Panc1 (cell line): ENCODE data around the gene MPPED1.

Source experiments
- POLR2AphosphoS5 ChIP-seq: IDR thresholded peaks from 2 replicates; pipeline ENCODE4 v1.6.1; 2012; ENCODE audit warnings: mild to moderate bottlenecking, low read depth, low read length, moderate library complexity
- TF ChIP-seq, protein P1 (sequence below): fragments of 450-650 bp; IDR thresholded peaks from 2 replicates; pipeline ENCODE4 v1.5.1; 2017; ENCODE audit warnings: mild to moderate bottlenecking
- TF ChIP-seq, protein P2 (sequence below), 2 experiments: IDR thresholded peaks; 2 replicates each; pipeline ENCODE4 v1.6.1; 2011 to 2012; ENCODE audit warnings: low read depth in 2 of 2, control low read depth in 1 of 2, low read length in 1 of 2, mild to moderate bottlenecking in 1 of 2, moderate library complexity in 1 of 2; ENCODE audit not compliant: insufficient read depth in 1 of 2

DNA sequence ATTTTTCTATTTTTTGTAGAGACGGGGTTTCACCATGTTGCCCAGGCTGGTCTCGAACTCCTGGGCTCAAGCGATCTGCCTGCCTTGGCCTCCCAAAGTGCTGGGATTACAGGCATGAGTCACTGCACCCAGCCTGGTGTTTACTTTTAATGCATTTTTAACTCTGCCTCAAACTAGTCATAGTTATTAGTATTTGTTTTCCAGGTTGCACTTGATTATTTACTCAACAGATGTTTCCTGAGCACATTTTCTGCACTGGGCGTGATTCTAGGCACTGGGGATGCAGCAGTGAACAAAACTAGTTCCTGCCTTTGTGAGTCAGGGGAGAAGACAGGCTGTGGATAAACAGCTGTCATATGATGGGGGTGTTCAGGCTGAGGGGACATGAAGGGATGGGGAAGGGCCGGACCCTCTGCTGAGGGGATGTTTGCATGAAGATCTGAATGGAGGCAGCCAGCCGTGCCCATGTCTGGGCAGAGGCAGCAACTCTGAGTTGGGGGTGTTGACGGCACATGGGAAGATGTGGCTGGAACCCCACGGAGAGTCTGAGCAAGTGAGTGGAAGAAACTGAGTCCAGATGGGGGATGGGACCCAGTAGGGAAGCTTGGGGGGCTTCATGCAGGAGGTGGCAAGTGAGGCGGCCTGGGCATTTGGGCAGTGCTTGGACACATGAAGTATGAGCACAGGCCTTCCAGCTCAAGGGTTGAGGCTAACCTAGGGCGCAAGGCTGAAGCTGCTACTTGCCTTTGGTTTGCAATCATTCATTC lies 34.4 kb downstream of the MPPED1 start:
- TF ChIP-seq, protein P1, sequence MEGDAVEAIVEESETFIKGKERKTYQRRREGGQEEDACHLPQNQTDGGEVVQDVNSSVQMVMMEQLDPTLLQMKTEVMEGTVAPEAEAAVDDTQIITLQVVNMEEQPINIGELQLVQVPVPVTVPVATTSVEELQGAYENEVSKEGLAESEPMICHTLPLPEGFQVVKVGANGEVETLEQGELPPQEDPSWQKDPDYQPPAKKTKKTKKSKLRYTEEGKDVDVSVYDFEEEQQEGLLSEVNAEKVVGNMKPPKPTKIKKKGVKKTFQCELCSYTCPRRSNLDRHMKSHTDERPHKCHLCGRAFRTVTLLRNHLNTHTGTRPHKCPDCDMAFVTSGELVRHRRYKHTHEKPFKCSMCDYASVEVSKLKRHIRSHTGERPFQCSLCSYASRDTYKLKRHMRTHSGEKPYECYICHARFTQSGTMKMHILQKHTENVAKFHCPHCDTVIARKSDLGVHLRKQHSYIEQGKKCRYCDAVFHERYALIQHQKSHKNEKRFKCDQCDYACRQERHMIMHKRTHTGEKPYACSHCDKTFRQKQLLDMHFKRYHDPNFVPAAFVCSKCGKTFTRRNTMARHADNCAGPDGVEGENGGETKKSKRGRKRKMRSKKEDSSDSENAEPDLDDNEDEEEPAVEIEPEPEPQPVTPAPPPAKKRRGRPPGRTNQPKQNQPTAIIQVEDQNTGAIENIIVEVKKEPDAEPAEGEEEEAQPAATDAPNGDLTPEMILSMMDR: no peak
- no peak for TF ChIP-seq POLR2AphosphoS5
- TF ChIP-seq, protein P2, sequence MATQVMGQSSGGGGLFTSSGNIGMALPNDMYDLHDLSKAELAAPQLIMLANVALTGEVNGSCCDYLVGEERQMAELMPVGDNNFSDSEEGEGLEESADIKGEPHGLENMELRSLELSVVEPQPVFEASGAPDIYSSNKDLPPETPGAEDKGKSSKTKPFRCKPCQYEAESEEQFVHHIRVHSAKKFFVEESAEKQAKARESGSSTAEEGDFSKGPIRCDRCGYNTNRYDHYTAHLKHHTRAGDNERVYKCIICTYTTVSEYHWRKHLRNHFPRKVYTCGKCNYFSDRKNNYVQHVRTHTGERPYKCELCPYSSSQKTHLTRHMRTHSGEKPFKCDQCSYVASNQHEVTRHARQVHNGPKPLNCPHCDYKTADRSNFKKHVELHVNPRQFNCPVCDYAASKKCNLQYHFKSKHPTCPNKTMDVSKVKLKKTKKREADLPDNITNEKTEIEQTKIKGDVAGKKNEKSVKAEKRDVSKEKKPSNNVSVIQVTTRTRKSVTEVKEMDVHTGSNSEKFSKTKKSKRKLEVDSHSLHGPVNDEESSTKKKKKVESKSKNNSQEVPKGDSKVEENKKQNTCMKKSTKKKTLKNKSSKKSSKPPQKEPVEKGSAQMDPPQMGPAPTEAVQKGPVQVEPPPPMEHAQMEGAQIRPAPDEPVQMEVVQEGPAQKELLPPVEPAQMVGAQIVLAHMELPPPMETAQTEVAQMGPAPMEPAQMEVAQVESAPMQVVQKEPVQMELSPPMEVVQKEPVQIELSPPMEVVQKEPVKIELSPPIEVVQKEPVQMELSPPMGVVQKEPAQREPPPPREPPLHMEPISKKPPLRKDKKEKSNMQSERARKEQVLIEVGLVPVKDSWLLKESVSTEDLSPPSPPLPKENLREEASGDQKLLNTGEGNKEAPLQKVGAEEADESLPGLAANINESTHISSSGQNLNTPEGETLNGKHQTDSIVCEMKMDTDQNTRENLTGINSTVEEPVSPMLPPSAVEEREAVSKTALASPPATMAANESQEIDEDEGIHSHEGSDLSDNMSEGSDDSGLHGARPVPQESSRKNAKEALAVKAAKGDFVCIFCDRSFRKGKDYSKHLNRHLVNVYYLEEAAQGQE (IDR thresholded peaks at IDR 0.05; ENCODE audit: insufficient read depth in 1 of 2, low read depth in 2 of 2, low read length in 1 of 2): no peak
